Measurements from ENCODE around the gene TBPL2. TPM values are rescaled to one million over a fixed set of nuclear protein-coding genes. Genes with fewer than 3 reads are reported as not detected.

The TBPL2 gene
- total RNA-seq, 1 donor from 2014 or later, result not detected

DNA sequence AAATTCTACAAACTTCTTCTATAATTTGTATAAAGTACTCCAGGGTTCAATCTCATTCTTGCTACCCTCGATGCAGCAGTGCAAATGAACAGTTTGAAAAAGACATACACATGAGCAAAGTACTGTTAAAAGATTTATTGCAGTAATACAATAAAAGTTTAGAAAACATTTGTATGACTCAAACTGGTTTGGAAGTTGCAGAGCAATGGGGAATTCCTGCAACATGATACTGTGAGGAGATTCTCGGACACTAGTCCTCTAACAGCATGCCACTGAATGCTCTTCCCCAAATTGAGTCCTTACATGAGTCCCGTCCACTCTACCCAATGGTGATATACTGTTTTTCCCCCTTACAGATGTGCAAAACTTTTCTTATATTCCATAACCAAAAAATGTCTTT is 74.1 kb downstream of the TBPL2 start:
- TF ChIP-seq, protein P1, sequence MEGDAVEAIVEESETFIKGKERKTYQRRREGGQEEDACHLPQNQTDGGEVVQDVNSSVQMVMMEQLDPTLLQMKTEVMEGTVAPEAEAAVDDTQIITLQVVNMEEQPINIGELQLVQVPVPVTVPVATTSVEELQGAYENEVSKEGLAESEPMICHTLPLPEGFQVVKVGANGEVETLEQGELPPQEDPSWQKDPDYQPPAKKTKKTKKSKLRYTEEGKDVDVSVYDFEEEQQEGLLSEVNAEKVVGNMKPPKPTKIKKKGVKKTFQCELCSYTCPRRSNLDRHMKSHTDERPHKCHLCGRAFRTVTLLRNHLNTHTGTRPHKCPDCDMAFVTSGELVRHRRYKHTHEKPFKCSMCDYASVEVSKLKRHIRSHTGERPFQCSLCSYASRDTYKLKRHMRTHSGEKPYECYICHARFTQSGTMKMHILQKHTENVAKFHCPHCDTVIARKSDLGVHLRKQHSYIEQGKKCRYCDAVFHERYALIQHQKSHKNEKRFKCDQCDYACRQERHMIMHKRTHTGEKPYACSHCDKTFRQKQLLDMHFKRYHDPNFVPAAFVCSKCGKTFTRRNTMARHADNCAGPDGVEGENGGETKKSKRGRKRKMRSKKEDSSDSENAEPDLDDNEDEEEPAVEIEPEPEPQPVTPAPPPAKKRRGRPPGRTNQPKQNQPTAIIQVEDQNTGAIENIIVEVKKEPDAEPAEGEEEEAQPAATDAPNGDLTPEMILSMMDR (conservative IDR thresholded peaks at IDR 0.05), result no peak
- Mint-ChIP-seq H3K4me3 (no peak overlapping the region), H3K36me3 (ENCODE audit: low read depth) (peaks cover 17% of the 10 kb centered on the region), H3K9me3 (no peaks in the 10 kb centered on the region), H3K4me1 (no peaks in the 10 kb centered on the region), H3K27me3 (ENCODE audit: low read depth) (no peaks in the 10 kb centered on the region), H3K27ac (ENCODE audit: unreplicated experiment) (no peak overlapping the region)
- DNase-seq (ENCODE audit: low read depth, low spot score), result no peak

Other genes with a start within 250 kb of the TBPL2 start
- 89.6 and 91.9 TPM in 2 replicates for gene DLGAP5, start 249.0 kb downstream of the TBPL2 start, total RNA-seq
- 17.1 and 17.2 TPM in 2 replicates for gene FBXO34, start 169.2 kb downstream of the TBPL2 start, total RNA-seq
- 8.9 and 9.0 TPM in 2 replicates for gene ATG14, start 28.8 kb downstream of the TBPL2 start, total RNA-seq
- 118 and 124 TPM in 2 replicates for gene KTN1, start 139.6 kb upstream of the TBPL2 start, total RNA-seq